Measurements from ENCODE around the gene ODAD3. TPM values are rescaled to one million over a fixed set of nuclear protein-coding genes. Genes with fewer than 3 reads are reported as not detected.
"Not testable (repeated sequence)": the region's sequence is repeated elsewhere in the genome, so short reads cannot be mapped to it uniquely, and the experiment has no call there.

ODAD3 gene
- total and polyA plus RNA-seq, 10 of the 15 experiments (the other 5 are each of a cell fraction or from before 2014, with no cell fraction given), result 0.11 to 0.39 (median 0.28) TPM; not detected in 7

GRCh38 chr19:11460207-11460606 lies 25.3 kb upstream of the ODAD3 start:
- H3K4me1 ChIP-seq (ENCODE audit: control insufficient read depth, insufficient read depth, low read length), result no peaks in the 10 kb centered on the region; the same call in 1 of the 2 replicates
- no peak overlapping the region for H2AFZ ChIP-seq (ENCODE audit: control insufficient read depth, low read depth, low read length)
- no TSS peak for BruUV-seq (replicated peaks)
- in situ Hi-C loops (cut with MboI) (no loop called here), intact Hi-C loops (cut with micrococcal nuclease; ENCODE audit: unreplicated experiment) (no loop called here)
- no peaks in the 10 kb centered on the region for H4K20me1 ChIP-seq (ENCODE audit: control insufficient read depth, insufficient read depth)
- SMC1A ChIA-PET (ENCODE audit: uncharacterized antibody, unreplicated experiment), result no interaction called here
- H3K27ac ChIP-seq (ENCODE audit: control insufficient read depth, insufficient read depth), result no peak overlapping the region
- peak; percentile 23 to 44 (median 32); a peak in 5 of 6 replicates for TF ChIP-seq CTCF (IDR thresholded peaks at IDR 0.05 in 2 of 3, conservative IDR thresholded peaks at IDR 0.05 in 1 of 3; ENCODE audit: control insufficient read depth in 2 of 3, extremely low read depth in 1 of 3, insufficient read depth in 1 of 3, low read depth in 3 of 3, low read length in 3 of 3)
- no peak for TF ChIP-seq RUNX3 (IDR thresholded peaks at IDR 0.05; ENCODE audit: low read length)
- TF ChIP-seq SMC3 (IDR thresholded peaks at IDR 0.05; ENCODE audit: borderline replicate concordance, low read length), result 0 out of 2 replicates have a peak, but pooled peaks have one; percentile 16
- H3K9me3 ChIP-seq (replicated peaks; ENCODE audit: control insufficient read depth, insufficient read depth, low read length), result no peaks in the 10 kb centered on the region
- no peaks in the 10 kb centered on the region for H3K79me2 ChIP-seq (ENCODE audit: control insufficient read depth, insufficient read depth, low read length)
- H3K27me3 ChIP-seq (replicated peaks in 1 of 2; ENCODE audit: control insufficient read depth in 2 of 2, insufficient read depth in 2 of 2, low read length in 1 of 2), result no peaks in the 10 kb centered on the region
- FAIRE-seq (no peak), DNase-seq (ENCODE audit: low read depth, low spot score) (no peak), ATAC-seq (0 out of 3 replicates have a peak, but pooled peaks have one; percentile 29)
- CTCF ChIA-PET, result interaction anchor here (1.6 kb wide), 1 partner anchor 77 kb away, joined by 5 read pairs; no protein-coding TSS in a partner anchor
- H3K36me3 ChIP-seq (ENCODE audit: control insufficient read depth in 2 of 2, insufficient read depth in 2 of 2, low read length in 1 of 2), result no peaks in the 10 kb centered on the region
- no peak overlapping the region for H3K4me2 ChIP-seq (ENCODE audit: control insufficient read depth, insufficient read depth)
- 0% methylated on average over 2 of the region's 4 CpGs for WGBS (ENCODE audit: insufficient coverage, insufficient replicate concordance, low lambda C conversion rate, missing lambda C conversion rate)
- H3K9ac ChIP-seq (ENCODE audit: control insufficient read depth, insufficient read depth, low read length), result no peak overlapping the region
- RAD21 ChIA-PET (ENCODE audit: unreplicated experiment), result no interaction called here
- H3K4me3 ChIP-seq, result no peak overlapping the region
- POLR2A ChIA-PET, result no interaction called here

DNA sequence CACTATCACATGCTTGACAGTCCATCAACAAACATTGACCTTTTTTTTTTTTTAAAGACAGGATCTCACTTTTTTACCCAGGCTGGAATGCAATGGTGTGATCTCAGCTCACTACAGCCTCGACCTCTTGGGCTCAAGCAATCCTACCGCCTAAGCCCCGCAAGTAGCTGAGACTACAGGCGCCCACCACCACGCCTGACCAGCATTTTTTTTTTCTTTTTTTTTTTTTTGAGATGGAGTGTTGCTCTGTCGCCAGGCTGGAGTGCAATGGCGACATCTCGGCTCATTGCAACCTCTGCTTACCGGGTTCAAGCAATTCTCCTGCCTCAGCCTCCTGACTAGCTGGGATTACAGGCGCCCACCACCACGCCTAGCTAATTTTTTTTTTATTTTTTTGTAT lies 24.0 kb upstream of the ODAD3 start:
- H3K4me3 ChIP-seq; FAIRE-seq; H3K4me2 ChIP-seq (ENCODE audit: control insufficient read depth, insufficient read depth); ATAC-seq; H3K79me2 ChIP-seq (ENCODE audit: control insufficient read depth, insufficient read depth, low read length); DNase-seq (ENCODE audit: low read depth, low spot score); BruUV-seq (replicated peaks); H3K9ac ChIP-seq (ENCODE audit: control insufficient read depth, insufficient read depth, low read length); H3K27ac ChIP-seq (ENCODE audit: control insufficient read depth, insufficient read depth); H3K27me3 ChIP-seq (replicated peaks in 1 of 2; ENCODE audit: control insufficient read depth in 2 of 2, insufficient read depth in 2 of 2, low read length in 1 of 2); in situ Hi-C loops (cut with MboI); H4K20me1 ChIP-seq (ENCODE audit: control insufficient read depth, insufficient read depth); H3K9me3 ChIP-seq (replicated peaks; ENCODE audit: control insufficient read depth, insufficient read depth, low read length); intact Hi-C loops (cut with micrococcal nuclease; ENCODE audit: unreplicated experiment); H3K36me3 ChIP-seq (ENCODE audit: control insufficient read depth in 2 of 2, insufficient read depth in 2 of 2, low read length in 1 of 2); H2AFZ ChIP-seq (ENCODE audit: control insufficient read depth, low read depth, low read length); SMC1A ChIA-PET (ENCODE audit: uncharacterized antibody, unreplicated experiment); H3K4me1 ChIP-seq (ENCODE audit: control insufficient read depth, insufficient read depth, low read length): not testable (repeated sequence)
- WGBS (ENCODE audit: insufficient coverage, insufficient replicate concordance, low lambda C conversion rate, missing lambda C conversion rate), result 58% methylated on average over 10 of the region's 11 CpGs
- RAD21 ChIA-PET (ENCODE audit: unreplicated experiment), result interaction anchor here (0.6 kb wide), 1 partner anchor 23 kb away, joined by 3 read pairs; no protein-coding TSS in a partner anchor
- POLR2A ChIA-PET, result interaction anchor here (0.6 to 0.7 kb wide), 4 partner anchors 10 to 77 kb away, joined by 3 to 5 read pairs (median 5); no protein-coding TSS in a partner anchor
- CTCF ChIA-PET, result interaction anchor here (1.2 to 1.4 kb wide), 2 partner anchors 23 to 78 kb away, joined by 4 to 5 read pairs; no protein-coding TSS in a partner anchor

All from GM12878 (cell line).